HEK293 (cell line): Measurements from ENCODE around the gene SENP1.

Source experiments
- ATF2 ChIP-seq: fragments of 450-650 bp; formaldehyde crosslinking; IDR thresholded peaks from 2 replicates; pipeline ENCODE4 v1.5.1; 2016; ENCODE audit warnings: missing biosample characterization, missing genetic modification characterization, low read depth
- BCL11A ChIP-seq: fragments of 450-650 bp; formaldehyde crosslinking; IDR thresholded peaks from 2 replicates; pipeline ENCODE4 v1.5.1; 2016; ENCODE audit warnings: low read depth, missing biosample characterization, missing genetic modification characterization
- CTCF ChIP-seq: fragments of 450-650 bp; formaldehyde crosslinking; IDR thresholded peaks from 2 replicates; pipeline ENCODE4 v1.5.1; 2016; ENCODE audit warnings: missing biosample characterization, missing genetic modification characterization
- ELK4 ChIP-seq: IDR thresholded peaks from 2 replicates; pipeline ENCODE4 v1.6.1; 2011; ENCODE audit warnings: mild to moderate bottlenecking, low read depth, low read length, borderline replicate concordance
- RBAK ChIP-seq: fragments of 450-650 bp; formaldehyde crosslinking; IDR thresholded peaks from 2 replicates; pipeline ENCODE4 v1.5.1; 2016; ENCODE audit warnings: missing biosample characterization, missing genetic modification characterization
- REST ChIP-seq: fragments of 450-650 bp; formaldehyde crosslinking; IDR thresholded peaks from 2 replicates; pipeline ENCODE4 v1.5.1; 2016; ENCODE audit warnings: missing biosample characterization, missing genetic modification characterization
- YY1 ChIP-seq: fragments of 450-650 bp; formaldehyde crosslinking; IDR thresholded peaks from 2 replicates; pipeline ENCODE4 v1.5.1; 2018; ENCODE audit warnings: missing biosample characterization, missing genetic modification characterization
- ZNF221 ChIP-seq: fragments of 450-650 bp; formaldehyde crosslinking; IDR thresholded peaks from 2 replicates; pipeline ENCODE4 v1.5.1; 2017; ENCODE audit warnings: missing biosample characterization, missing genetic modification characterization, borderline replicate concordance
- ZNF274 ChIP-seq, 2 experiments: fragments of 200-500 bp in 1 of 2; fragments of 450-650 bp in 1 of 2; sonication (Bioruptor generic) in 1 of 2; formaldehyde crosslinking in 1 of 2; IDR thresholded peaks; 2 replicates each; pipeline versions ENCODE4 v1.5.1 to v1.6.1; 2014 to 2016; ENCODE audit warnings: borderline replicate concordance in 1 of 2, inconsistent platforms in 1 of 2, low read length in 1 of 2, missing biosample characterization in 1 of 2, missing genetic modification characterization in 1 of 2
- ZNF398 ChIP-seq: fragments of 450-650 bp; formaldehyde crosslinking; IDR thresholded peaks from 2 replicates; pipeline ENCODE4 v1.5.1; 2017; ENCODE audit warnings: missing biosample characterization, missing genetic modification characterization
- ZNF768 ChIP-seq: fragments of 450-650 bp; formaldehyde crosslinking; IDR thresholded peaks from 2 replicates; pipeline ENCODE4 v1.5.1; 2018; ENCODE audit warnings: missing biosample characterization, mild to moderate bottlenecking, missing genetic modification characterization

- no peak for TF ChIP-seq CTCF (tag by site-specific recombination)
- TF ChIP-seq RBAK = no peak
- TF ChIP-seq ZNF221 (tag by site-specific recombination) = no peak
- TF ChIP-seq ZNF768 (tag by site-specific recombination) = no peak
- no peak for TF ChIP-seq ZNF274 (IDR thresholded peaks at IDR 0.05; ENCODE audit: low read length)
- no peak for TF ChIP-seq ZNF274 (tag by site-specific recombination; IDR thresholded peaks at IDR 0.05; ENCODE audit: borderline replicate concordance)
- TF ChIP-seq ATF2 = no peak
- TF ChIP-seq YY1 (tag by site-specific recombination) = no peak
- no peak for TF ChIP-seq ELK4
- TF ChIP-seq REST (tag by site-specific recombination) = no peak
- no peak for TF ChIP-seq BCL11A (tag by site-specific recombination)
- TF ChIP-seq ZNF398 (tag by site-specific recombination) = no peak
These were observed 35.1 kb downstream of the SENP1 start for GRCh38 chr12:48070731-48071130.
